Lung (tissue), 12 donors: ENCODE data around the gene PRKN. TPM values are rescaled to one million over a fixed set of nuclear protein-coding genes. Genes with fewer than 3 reads are reported as not detected.
A peak's percentile ranks its signal among the peaks of the same experiment; 100 is the strongest.

Experiments
- ATAC-seq: fragments of 200-7000 bp; cut with Tn5 transposase; one replicate; pipeline ENCODE4 v1.9.1; 2020; ENCODE audit warnings: moderate number of reproducible peaks; ENCODE audit not compliant: insufficient read depth, low FRiP score
- DNase-seq, 3 donors: peaks; one replicate each; pipeline ENCODE4 v3.0.0-alpha.2; 2013 to 2017
- H3K27ac ChIP-seq, 2 donors: one replicate each; pipeline ENCODE4 v1.5.1; 2013; ENCODE audit warnings: mild to moderate bottlenecking in 2 of 2, moderate library complexity in 2 of 2, control low read depth in 1 of 2, inconsistent platforms in 1 of 2, low read depth in 1 of 2, low read length in 1 of 2
- H3K27me3 ChIP-seq, 3 donors: one replicate each; pipeline ENCODE4 v1.5.1; 2013; ENCODE audit warnings: low read length in 2 of 3; ENCODE audit not compliant: control insufficient read depth in 3 of 3, insufficient read depth in 3 of 3
- H3K36me3 ChIP-seq, 4 donors: one replicate each; pipeline ENCODE4 v1.5.1; 2013; ENCODE audit warnings: low read length in 4 of 4, mild to moderate bottlenecking in 1 of 4, moderate library complexity in 1 of 4; ENCODE audit not compliant: control insufficient read depth in 4 of 4, insufficient read depth in 4 of 4
- H3K4me1 ChIP-seq, 5 donors: one replicate each; pipeline ENCODE4 v1.5.1; 2013; ENCODE audit warnings: low read length in 5 of 5, mild to moderate bottlenecking in 2 of 5, moderate library complexity in 1 of 5; ENCODE audit not compliant: control insufficient read depth in 5 of 5, insufficient read depth in 5 of 5
- H3K4me3 ChIP-seq: one replicate; pipeline ENCODE4 v1.5.1; 2013; ENCODE audit warnings: mild to moderate bottlenecking, control low read depth, moderate library complexity
- H3K9ac ChIP-seq, 2 donors: one replicate each; pipeline ENCODE4 v1.5.1; 2013; ENCODE audit warnings: low read length in 2 of 2, control low read depth in 1 of 2; ENCODE audit not compliant: insufficient read depth in 1 of 2
- H3K9me3 ChIP-seq, 4 donors: one replicate each; pipeline ENCODE4 v1.5.1; 2013; ENCODE audit warnings: low read length in 3 of 4, mild to moderate bottlenecking in 1 of 4, moderate library complexity in 1 of 4; ENCODE audit not compliant: control insufficient read depth in 4 of 4, insufficient read depth in 3 of 4
- CTCF ChIP-seq: IDR thresholded peaks from 2 replicates; pipeline ENCODE4 v1.5.1; 2012; ENCODE audit warnings: mild to moderate bottlenecking; ENCODE audit errors: control extremely low read depth, extremely low read depth
- WGBS, 2 donors: extraction: QIAGEN DNeasy Blood & Tissue Kit; methylation state at CpG; one replicate each; pipeline ENCODE4 v1.1.7; 2013; 5-methylcytosine and 5-hydroxymethylcytosine counted together
- polyA plus RNA-seq, 2 donors: library from polyadenylated mRNA; stranded (reverse); fragments of 200-250 nt; gene quantifications; one replicate each; pipeline ENCODE4 v1.2.1, GENCODE V29; 2013
- total RNA-seq, 2 donors: library from RNA; depleted of rRNA in 1 of 2; stranded (reverse); fragments of >200 nt in 1 of 2; gene quantifications; one replicate each; pipeline ENCODE4 v1.2.1, GENCODE V29; 2014 to 2021
- donor health status: control.
- donor health status: control.
- donor health status: Bipolar disorder and iron deficiency.
- donor health status: healthy.
- donor health status: DM: yes; HTN: yes; CAD: no.

PRKN gene
- total and polyA plus RNA-seq, 4 donors, result 0.27 to 11.2 (median 3.1) TPM

- Histone ChIP-seq H3K4me3 (no peak overlapping the region), H3K9me3 (no peaks in the 10 kb centered on the region), H3K4me1 (peaks cover 0 to 19% (median 3%) of the 10 kb centered on the region in 5 donors), H3K9ac (no peak overlapping the region), H3K27me3 (no peaks in the 10 kb centered on the region), H3K36me3 (no peaks in the 10 kb centered on the region), H3K27ac (no peak overlapping the region)
- DNase-seq (peak in 2 of 3 donors; percentile 79 to 86), ATAC-seq (no peak)
- TF ChIP-seq CTCF, result no peak
- WGBS, 2 donors, result 76 to 88% methylated on average over 6 of the region's 6 CpGs
Measured at GRCh38 chr6:162290846-162291465, 436.6 kb downstream of the PRKN start.

- Histone ChIP-seq H3K27me3 (no peaks in the 10 kb centered on the region), H3K4me1 (peaks cover 0 to 19% (median 3%) of the 10 kb centered on the region in 5 donors), H3K9me3 (no peaks in the 10 kb centered on the region), H3K9ac (no peak overlapping the region), H3K36me3 (no peaks in the 10 kb centered on the region), H3K4me3 (no peak overlapping the region), H3K27ac (no peak overlapping the region)
- ATAC-seq, result no peak
- TF ChIP-seq CTCF, result no peak
- peak in 1 of 3 donors; percentile 6 for DNase-seq
- 69 to 83% methylated on average over 4 of the region's 4 CpGs for WGBS, 2 donors
Measured at GRCh38 chr6:162289972-162290371, 437.6 kb downstream of the PRKN start.

GRCh38 chr6:162273986-162274385 lies 453.6 kb downstream of the PRKN start:
- Histone ChIP-seq H3K9ac (no peak overlapping the region), H3K27me3 (no peaks in the 10 kb centered on the region), H3K9me3 (no peaks in the 10 kb centered on the region), H3K4me3 (no peak overlapping the region), H3K4me1 (no peaks in the 10 kb centered on the region), H3K27ac (no peak overlapping the region), H3K36me3 (no peaks in the 10 kb centered on the region)
- 91 to 95% methylated on average over 2 of the region's 2 CpGs for WGBS, 2 donors
- ATAC-seq (no peak), DNase-seq (no peak)
- TF ChIP-seq CTCF, result no peak

- Histone ChIP-seq H3K4me1 (peaks cover 0 to 10% (median 0%) of the 10 kb centered on the region in 5 donors), H3K9ac (no peak overlapping the region), H3K4me3 (no peak overlapping the region), H3K36me3 (no peaks in the 10 kb centered on the region), H3K27me3 (no peaks in the 10 kb centered on the region), H3K9me3 (peaks cover 0 to 2% (median 0%) of the 10 kb centered on the region in 4 donors), H3K27ac (no peak overlapping the region)
- no peak for ATAC-seq
- DNase-seq, result no peak
- 78 to 83% methylated on average over 5 of the region's 5 CpGs for WGBS, 2 donors
- TF ChIP-seq CTCF, result no peak
Measured at GRCh38 chr6:162271922-162272321, 455.6 kb downstream of the PRKN start.
